OCI-LY1 (cell line): ENCODE measurements around the gene ADGRA3.

Source experiments
- H2AFZ ChIP-seq: fragments of 200-600 bp; sonication (generic), shearing (Covaris generic); 2 replicates; pipeline ENCODE4 v1.6.0; 2014; ENCODE audit warnings: antibody characterized with exemption, mild to moderate bottlenecking, low read length
- H3F3A ChIP-seq: fragments of 200-600 bp; sonication (generic), shearing (Covaris generic); 2 replicates; pipeline ENCODE4 v1.6.0; 2014; ENCODE audit warnings: mild to moderate bottlenecking, antibody characterized with exemption, low read length, moderate library complexity; ENCODE audit not compliant: insufficient read depth
- H3K27ac ChIP-seq: fragments of 200-600 bp; sonication (generic); 2 replicates; pipeline ENCODE4 v1.5.1; 2014; ENCODE audit warnings: low read length, mixed run types, mild to moderate bottlenecking, low read depth; ENCODE audit not compliant: poor library complexity, severe bottlenecking
- H3K27me3 ChIP-seq: fragments of 200-600 bp; sonication (generic); 2 replicates; pipeline ENCODE4 v1.6.0; 2014; ENCODE audit warnings: antibody characterized with exemption, mild to moderate bottlenecking, low read length, moderate library complexity; ENCODE audit not compliant: insufficient read depth
- H3K36me3 ChIP-seq: fragments of 200-600 bp; sonication (generic); 2 replicates; pipeline ENCODE4 v1.6.1; 2014; ENCODE audit warnings: mild to moderate bottlenecking, antibody characterized with exemption, low read length, moderate library complexity, mixed read lengths; ENCODE audit not compliant: insufficient read depth
- H3K4me1 ChIP-seq: fragments of 200-600 bp; sonication (generic); 2 replicates; pipeline ENCODE4 v1.5.1; 2014; ENCODE audit warnings: mild to moderate bottlenecking, low read length, moderate library complexity; ENCODE audit not compliant: insufficient read depth, severe bottlenecking
- H3K4me2 ChIP-seq: fragments of 200-600 bp; sonication (generic), shearing (Covaris generic); 2 replicates; pipeline ENCODE4 v1.6.1; 2014; ENCODE audit warnings: low read length
- H3K4me3 ChIP-seq: fragments of 200-600 bp; sonication (generic); 2 replicates; pipeline ENCODE4 v1.5.1; 2014; ENCODE audit warnings: low read length, low read depth, mild to moderate bottlenecking, mixed read lengths; ENCODE audit not compliant: poor library complexity, severe bottlenecking
- H3K79me2 ChIP-seq: fragments of 200-600 bp; shearing (Covaris generic); 2 replicates; pipeline ENCODE4 v1.6.1; 2016; ENCODE audit warnings: mixed run types, low read length, mixed read lengths; ENCODE audit not compliant: insufficient read depth
- H3K9ac ChIP-seq: fragments of 200-600 bp; sonication (generic), shearing (Covaris generic); 2 replicates; pipeline ENCODE4 v1.6.1; 2014; ENCODE audit warnings: mild to moderate bottlenecking, low read length, mixed read lengths
- H3K9me2 ChIP-seq: fragments of 200-600 bp; sonication (generic), shearing (Covaris generic); 2 replicates; pipeline ENCODE4 v1.6.1; 2014; ENCODE audit warnings: low read depth, mild to moderate bottlenecking, low read length, mixed read lengths
- H3K9me3 ChIP-seq: fragments of 200-600 bp; shearing (Covaris generic); 2 replicates; pipeline ENCODE4 v1.6.1; 2014; ENCODE audit warnings: low read length, mixed read lengths
- H4K20me1 ChIP-seq: fragments of 200-600 bp; sonication (generic), shearing (Covaris generic); 2 replicates; pipeline ENCODE4 v1.6.0; 2016; ENCODE audit warnings: mild to moderate bottlenecking, low read length; ENCODE audit not compliant: insufficient read depth
- CTCF ChIP-seq: fragments of 200-600 bp; sonication (generic), shearing (Covaris generic); IDR thresholded peaks from 2 replicates; pipeline ENCODE4 v1.5.1; 2017; ENCODE audit warnings: mild to moderate bottlenecking, antibody characterized with exemption, low read length, moderate library complexity, mixed read lengths
- EZH2 ChIP-seq: fragments of 200-600 bp; sonication (generic), shearing (Covaris generic); IDR thresholded peaks from 2 replicates; pipeline ENCODE4 v1.8.0; 2017; ENCODE audit warnings: borderline replicate concordance, mixed run types, mild to moderate bottlenecking, antibody characterized with exemption, low read length, moderate library complexity, mixed read lengths

ADGRA3 gene

GRCh38 chr4:22546299-22546698, 30.4 kb upstream of the ADGRA3 start:
- no peaks in the 10 kb centered on the region for H3K4me1 ChIP-seq
- H3K27me3 ChIP-seq = no peaks in the 10 kb centered on the region
- H3K4me2 ChIP-seq = no peak overlapping the region
- no peaks in the 10 kb centered on the region for H4K20me1 ChIP-seq
- H3K9ac ChIP-seq = no peak overlapping the region
- H3K79me2 ChIP-seq = no peaks in the 10 kb centered on the region
- no peaks in the 10 kb centered on the region for H3K9me2 ChIP-seq
- no peak overlapping the region for H2AFZ ChIP-seq
- no peaks in the 10 kb centered on the region for H3K9me3 ChIP-seq
- H3K4me3 ChIP-seq = no peak overlapping the region
- TF ChIP-seq EZH2 = no peak
- TF ChIP-seq CTCF = no peak
- no peaks in the 10 kb centered on the region for H3K36me3 ChIP-seq
- no peaks in the 10 kb centered on the region for H3F3A ChIP-seq
- no peak overlapping the region for H3K27ac ChIP-seq

- no peaks in the 10 kb centered on the region for H3K4me1 ChIP-seq
- H4K20me1 ChIP-seq = no peaks in the 10 kb centered on the region
- no peak overlapping the region for H3K27ac ChIP-seq
- TF ChIP-seq CTCF (no peak), EZH2 (no peak)
- no peaks in the 10 kb centered on the region for H3K79me2 ChIP-seq
- no peaks in the 10 kb centered on the region for H3K36me3 ChIP-seq
- no peak overlapping the region for H2AFZ ChIP-seq
- H3K4me3 ChIP-seq = no peak overlapping the region
- no peaks in the 10 kb centered on the region for H3F3A ChIP-seq
- H3K4me2 ChIP-seq = no peak overlapping the region
- H3K9me2 ChIP-seq = no peaks in the 10 kb centered on the region
- no peaks in the 10 kb centered on the region for H3K27me3 ChIP-seq
- no peak overlapping the region for H3K9ac ChIP-seq
- no peaks in the 10 kb centered on the region for H3K9me3 ChIP-seq
Measured at GRCh38 chr4:22539251-22539650, 23.4 kb upstream of the ADGRA3 start.

GRCh38 chr4:22537864-22538263, 22.0 kb upstream of the ADGRA3 start:
- Histone ChIP-seq H3K4me1 (no peaks in the 10 kb centered on the region), H4K20me1 (no peaks in the 10 kb centered on the region), H3K27me3 (no peaks in the 10 kb centered on the region), H3F3A (no peaks in the 10 kb centered on the region), H3K9me3 (no peaks in the 10 kb centered on the region), H3K27ac (no peak overlapping the region), H3K9me2 (no peaks in the 10 kb centered on the region), H3K36me3 (no peaks in the 10 kb centered on the region), H3K79me2 (no peaks in the 10 kb centered on the region), H3K9ac (no peak overlapping the region), H3K4me2 (no peak overlapping the region), H2AFZ (no peak overlapping the region), H3K4me3 (no peak overlapping the region)
- TF ChIP-seq EZH2 (no peak), CTCF (no peak)
